ENCODE data around the gene NASP. TPM values are rescaled to one million over a fixed set of nuclear protein-coding genes. Genes with fewer than 3 reads are reported as not detected.

Gene NASP
- total and polyA plus RNA-seq, 7 donors: 64.8 to 159 (median 78.4) TPM

- Histone ChIP-seq H3K27me3 (no peaks in the 10 kb centered on the region), H3K27ac (no peak overlapping the region), H3K4me3 (no peak overlapping the region), H3K36me3 (peaks cover 0 to 23% (median 0%) of the 10 kb centered on the region in 4 donors), H3K4me1 (peaks cover 0 to 20% (median 14%) of the 10 kb centered on the region in 4 donors), H3K9me3 (no peaks in the 10 kb centered on the region)
- no peak for TF ChIP-seq EP300 (IDR thresholded peaks at IDR 0.05)
- TF ChIP-seq CTCF (IDR thresholded peaks at IDR 0.05): no peak
- TF ChIP-seq POLR2AphosphoS5 (IDR thresholded peaks at IDR 0.05): no peak
- TF ChIP-seq POLR2A (IDR thresholded peaks at IDR 0.05): no peak
- intact Hi-C loops (cut with DNase I): no loop called here
- WGBS, 2 donors: 44 to 80% methylated on average over 6 of the region's 6 CpGs
- DNase-seq: no peak
These were observed 29.6 kb upstream of the NASP start for GRCh38 chr1:45554198-45554597.

GRCh38 chr1:45557422-45557944 is 26.4 kb upstream of the NASP start:
- intact Hi-C loops (cut with DNase I): no loop called here
- no peaks in the 10 kb centered on the region for H3K27me3 ChIP-seq
- WGBS, 2 donors: 45 to 75% methylated on average over 3 of the region's 3 CpGs
- H3K36me3 ChIP-seq: peaks cover 0 to 39% (median 4%) of the 10 kb centered on the region in 4 donors
- H3K4me1 ChIP-seq: peaks cover 0 to 6% (median under 1%) of the 10 kb centered on the region in 4 donors
- no peak overlapping the region for H3K4me3 ChIP-seq
- H3K27ac ChIP-seq: no peak overlapping the region
- DNase-seq: no peak
- no peaks in the 10 kb centered on the region for H3K9me3 ChIP-seq
- no peak for TF ChIP-seq POLR2A (IDR thresholded peaks at IDR 0.05)

- Histone ChIP-seq H3K27ac (no peak overlapping the region), H3K4me1 (peaks cover 0 to 12% (median 6%) of the 10 kb centered on the region in 4 donors), H3K36me3 (peaks cover 0 to 63% (median 29%) of the 10 kb centered on the region in 4 donors), H3K9me3 (no peaks in the 10 kb centered on the region), H3K27me3 (no peaks in the 10 kb centered on the region), H3K4me3 (no peak overlapping the region)
- no peak for DNase-seq
- WGBS, 2 donors: 96 to 97% methylated on average over 2 of the region's 2 CpGs
- intact Hi-C loops (cut with DNase I): no loop called here
- TF ChIP-seq EP300 (IDR thresholded peaks at IDR 0.05): no peak
- TF ChIP-seq POLR2AphosphoS5 (IDR thresholded peaks at IDR 0.05): no peak
- no peak for TF ChIP-seq POLR2A (IDR thresholded peaks at IDR 0.05)
- TF ChIP-seq CTCF (IDR thresholded peaks at IDR 0.05): no peak
These were observed 20.0 kb upstream of the NASP start for GRCh38 chr1:45563843-45564242.

GRCh38 chr1:45566722-45567121 is 17.1 kb upstream of the NASP start:
- Histone ChIP-seq H3K27ac (peak overlapping the region in 2 of 4 donors; percentile 4 to 31), H3K36me3 (peaks cover 0 to 62% (median 28%) of the 10 kb centered on the region in 4 donors), H3K27me3 (no peaks in the 10 kb centered on the region), H3K4me1 (peaks cover 0 to 12% (median 6%) of the 10 kb centered on the region in 4 donors), H3K9me3 (no peaks in the 10 kb centered on the region), H3K4me3 (no peak overlapping the region)
- intact Hi-C loops (cut with DNase I): no loop called here
- 42 to 49% methylated on average over 5 of the region's 5 CpGs for WGBS, 2 donors
- no peak for TF ChIP-seq POLR2A (IDR thresholded peaks at IDR 0.05)
- no peak for TF ChIP-seq CTCF (IDR thresholded peaks at IDR 0.05)
- TF ChIP-seq EP300 (IDR thresholded peaks at IDR 0.05): no peak
- TF ChIP-seq POLR2AphosphoS5 (IDR thresholded peaks at IDR 0.05): no peak
- DNase-seq: peak; percentile 84

- Histone ChIP-seq H3K27me3 (no peaks in the 10 kb centered on the region), H3K4me1 (peaks cover 0 to 12% (median 6%) of the 10 kb centered on the region in 4 donors), H3K27ac (no peak overlapping the region), H3K36me3 (peaks cover 0 to 51% (median 26%) of the 10 kb centered on the region in 4 donors), H3K4me3 (no peak overlapping the region), H3K9me3 (no peaks in the 10 kb centered on the region)
- intact Hi-C loops (cut with DNase I): no loop called here
- TF ChIP-seq POLR2A (IDR thresholded peaks at IDR 0.05) (no peak), EP300 (IDR thresholded peaks at IDR 0.05) (no peak), CTCF (IDR thresholded peaks at IDR 0.05) (no peak), POLR2AphosphoS5 (IDR thresholded peaks at IDR 0.05) (no peak)
- DNase-seq: no peak
- WGBS, 2 donors: 94% methylated on average over 7 of the region's 7 CpGs
These were observed 15.9 kb upstream of the NASP start for GRCh38 chr1:45567911-45568310.

Data from sigmoid colon (tissue), 7 donors.